Heart left ventricle (tissue), 13 donors: ENCODE results near the gene SBDS.

Experiments
- CTCF ChIP-seq, 12 donors: fragments of 200-600 bp; sonication (generic) in 4 of 12; IDR thresholded peaks; one replicate each; pipeline versions ENCODE4 v1.5.0 to v1.8.0; 2018 to 2022; ENCODE audit warnings: antibody characterized with exemption in 12 of 12, mild to moderate bottlenecking in 5 of 12
- POLR2A ChIP-seq, 2 donors: fragments of 450-650 bp; IDR thresholded peaks; one replicate each; pipeline ENCODE4 v1.6.1; 2017; ENCODE audit warnings: antibody characterized with exemption in 2 of 2, mild to moderate bottlenecking in 2 of 2, moderate library complexity in 2 of 2
- donor health status: ischemic (EF 13 %, LVEDD 7.1; RV severe dilation, severe dysfunction).
- donor health status: DM: no; HTN: yes; CAD: no.
- donor health status: DM: no; HTN: no; CAD: no.
- donor health status: ischemic (EF 25% LVEDD 6.9; RV normal size, moderate dysfunction).
- donor health status: ischemic (EF 25% LVEDD 5.7; RV mildly dilated, moderate dysfunction).
- donor health status: ischemic (EF 35%, LVEDD 5.7; RV mildly dilated, moderate dysfunction).
- donor health status: nonischemic (EF 11% LVEDD 7.7; RV severe dilation, severe dysfunction).
- donor health status: DM: yes; HTN: yes; CAD: no.
- donor health status: PGD.
- donor health status: ischemic (EF 29% LVEDD 5.4; RV normal size, mild dysfunction).
- donor health status: nonischemic (EF 23%, LVEDD 6.1; RV moderate dilation, normal function).

GRCh38 chr7:66939325-66939724 is 56.1 kb downstream of the SBDS start:
- TF ChIP-seq CTCF (IDR thresholded peaks at IDR 0.05), result no peak
- TF ChIP-seq POLR2A (IDR thresholded peaks at IDR 0.05), result no peak
